Activated naive CD4-positive, alpha-beta T cell treated with anti-CD3 and anti-CD28 coated beads, Interleukin-2, amount 50 U/mL, for 16 hours (primary cell): ENCODE measurements around the gene TINAG.

Experiments
- DNase-seq: peaks from one replicate; pipeline ENCODE4 v3.0.0-alpha.2; 2020

TINAG gene

DNA sequence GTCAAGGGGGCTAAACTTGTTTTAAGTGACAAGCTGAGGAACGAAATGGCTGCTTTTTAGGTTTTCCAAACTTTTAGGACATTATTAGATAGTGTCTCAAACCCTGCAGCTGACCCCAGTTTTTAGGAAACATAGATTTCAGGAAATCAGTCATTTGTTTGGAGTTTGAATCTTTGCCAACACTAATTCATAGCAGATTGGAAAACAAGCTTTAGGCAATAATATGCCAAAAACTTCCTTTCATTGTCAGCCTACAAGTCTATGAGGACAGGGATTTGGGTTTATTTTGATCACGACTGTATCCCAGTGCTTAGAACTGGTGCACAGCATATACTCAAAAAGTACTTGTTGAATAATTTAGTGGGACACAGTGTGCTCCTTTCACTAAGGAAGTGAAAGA, 123.2 kb downstream of the TINAG start:
- no peak for DNase-seq
